ENCODE measurements around the gene SH3D19.

GRCh38 chr4:151192556-151193235 lies 132.7 kb downstream of the SH3D19 start:
- TF ChIP-seq, protein P1, sequence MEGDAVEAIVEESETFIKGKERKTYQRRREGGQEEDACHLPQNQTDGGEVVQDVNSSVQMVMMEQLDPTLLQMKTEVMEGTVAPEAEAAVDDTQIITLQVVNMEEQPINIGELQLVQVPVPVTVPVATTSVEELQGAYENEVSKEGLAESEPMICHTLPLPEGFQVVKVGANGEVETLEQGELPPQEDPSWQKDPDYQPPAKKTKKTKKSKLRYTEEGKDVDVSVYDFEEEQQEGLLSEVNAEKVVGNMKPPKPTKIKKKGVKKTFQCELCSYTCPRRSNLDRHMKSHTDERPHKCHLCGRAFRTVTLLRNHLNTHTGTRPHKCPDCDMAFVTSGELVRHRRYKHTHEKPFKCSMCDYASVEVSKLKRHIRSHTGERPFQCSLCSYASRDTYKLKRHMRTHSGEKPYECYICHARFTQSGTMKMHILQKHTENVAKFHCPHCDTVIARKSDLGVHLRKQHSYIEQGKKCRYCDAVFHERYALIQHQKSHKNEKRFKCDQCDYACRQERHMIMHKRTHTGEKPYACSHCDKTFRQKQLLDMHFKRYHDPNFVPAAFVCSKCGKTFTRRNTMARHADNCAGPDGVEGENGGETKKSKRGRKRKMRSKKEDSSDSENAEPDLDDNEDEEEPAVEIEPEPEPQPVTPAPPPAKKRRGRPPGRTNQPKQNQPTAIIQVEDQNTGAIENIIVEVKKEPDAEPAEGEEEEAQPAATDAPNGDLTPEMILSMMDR (IDR thresholded peaks at IDR 0.05), result no peak
- TF ChIP-seq EP300 (IDR thresholded peaks at IDR 0.05; ENCODE audit: low read depth), result no peak
- TF ChIP-seq POLR2A (IDR thresholded peaks at IDR 0.05), result no peak
- no peak for TF ChIP-seq POLR2AphosphoS5 (IDR thresholded peaks at IDR 0.05)

Measured in transverse colon (tissue), 4 donors.